Bronchial epithelial cell (primary cell): ENCODE results near the gene ATP2B3. TPM values are rescaled to one million over a fixed set of nuclear protein-coding genes. Genes with fewer than 3 reads are reported as not detected.

ENCODE experiments used
- DNase-seq: peaks from one replicate; pipeline ENCODE4 v3.0.0-alpha.2; 2010; ENCODE audit warnings: low read depth
- FAIRE-seq: peaks from 2 replicates; lab custom pipeline; 2011; peaks lifted over from hg19 to GRCh38; lab: Jason Lieb, UNC
- H3K27me3 ChIP-seq: 2 replicates; pipeline ENCODE4 v1.5.1; 2011; ENCODE audit warnings: low read length; ENCODE audit not compliant: control insufficient read depth, insufficient read depth
- H3K36me3 ChIP-seq: 2 replicates; pipeline ENCODE4 v1.5.1; 2011; ENCODE audit warnings: low read length; ENCODE audit not compliant: control insufficient read depth, insufficient read depth
- H3K4me3 ChIP-seq: 2 replicates; pipeline ENCODE4 v1.5.1; 2011; ENCODE audit warnings: mild to moderate bottlenecking, low read depth, low read length, control low read depth
- CTCF ChIP-seq: IDR thresholded peaks from 2 replicates; pipeline ENCODE4 v1.5.1; 2011; ENCODE audit warnings: mild to moderate bottlenecking, moderate library complexity, low read length, control low read depth, inconsistent platforms; ENCODE audit not compliant: insufficient read depth, severe bottlenecking
- total RNA-seq: library from RNA; depleted of rRNA; stranded (reverse); fragments of >200 nt; gene quantifications from 2 replicates; pipeline ENCODE4 v1.2.1, GENCODE V29; 2014

The ATP2B3 gene
- total RNA-seq, 1 donor from 2014 or later, result not detected

- TF ChIP-seq CTCF, result no peak
- DNase-seq (no peak), FAIRE-seq (no peak)
- H3K27me3 ChIP-seq, result no peaks in the 10 kb centered on the region
- no peaks in the 10 kb centered on the region for H3K36me3 ChIP-seq
- H3K4me3 ChIP-seq, result no peak overlapping the region
Measured at GRCh38 chrX:153578889-153579288, 61.4 kb downstream of the ATP2B3 start.

GRCh38 chrX:153580700-153581386, 63.4 kb downstream of the ATP2B3 start:
- H3K4me3 ChIP-seq, result no peak overlapping the region
- no peaks in the 10 kb centered on the region for H3K27me3 ChIP-seq
- DNase-seq, result no peak
- no peak for FAIRE-seq
- H3K36me3 ChIP-seq, result no peaks in the 10 kb centered on the region
- TF ChIP-seq CTCF, result no peak

GRCh38 chrX:153582896-153583295, 65.5 kb downstream of the ATP2B3 start:
- TF ChIP-seq CTCF, result no peak
- FAIRE-seq (no peak), DNase-seq (peak; percentile 19)
- H3K4me3 ChIP-seq, result no peak overlapping the region
- H3K27me3 ChIP-seq, result no peaks in the 10 kb centered on the region
- H3K36me3 ChIP-seq, result no peaks in the 10 kb centered on the region

- no peak overlapping the region for H3K4me3 ChIP-seq
- H3K27me3 ChIP-seq, result no peaks in the 10 kb centered on the region
- FAIRE-seq, result peak; percentile 73
- H3K36me3 ChIP-seq, result peaks cover 1% of the 10 kb centered on the region
- no peak for TF ChIP-seq CTCF
- peak; percentile 50 for DNase-seq
Measured at GRCh38 chrX:153583433-153583832, 66.0 kb downstream of the ATP2B3 start.

GRCh38 chrX:153585827-153586226, 68.4 kb downstream of the ATP2B3 start:
- no peak for TF ChIP-seq CTCF
- no peak for FAIRE-seq
- H3K36me3 ChIP-seq, result peaks cover 2% of the 10 kb centered on the region
- H3K4me3 ChIP-seq, result no peak overlapping the region
- no peak for DNase-seq
- H3K27me3 ChIP-seq, result no peaks in the 10 kb centered on the region

- H3K27me3 ChIP-seq, result no peaks in the 10 kb centered on the region
- DNase-seq, result no peak
- no peak overlapping the region for H3K4me3 ChIP-seq
- TF ChIP-seq CTCF, result no peak
- no peak for FAIRE-seq
- peaks cover 4% of the 10 kb centered on the region for H3K36me3 ChIP-seq
Measured at GRCh38 chrX:153587342-153587741, 69.9 kb downstream of the ATP2B3 start.
